OCI-LY1 (cell line): ENCODE results near the gene PRR9.
"Not testable (repeated sequence)": the region's sequence is repeated elsewhere in the genome, so short reads cannot be mapped to it uniquely, and the experiment has no call there.

Experiments used
- EZH2 ChIP-seq: fragments of 200-600 bp; sonication (generic), shearing (Covaris generic); IDR thresholded peaks from 2 replicates; pipeline ENCODE4 v1.8.0; 2017; ENCODE audit warnings: borderline replicate concordance, mixed run types, mild to moderate bottlenecking, antibody characterized with exemption, low read length, moderate library complexity, mixed read lengths
- TF ChIP-seq, protein P1 (sequence below): fragments of 200-600 bp; sonication (generic), shearing (Covaris generic); IDR thresholded peaks from 2 replicates; pipeline ENCODE4 v1.5.1; 2017; ENCODE audit warnings: mild to moderate bottlenecking, antibody characterized with exemption, low read length, moderate library complexity, mixed read lengths

DNA sequence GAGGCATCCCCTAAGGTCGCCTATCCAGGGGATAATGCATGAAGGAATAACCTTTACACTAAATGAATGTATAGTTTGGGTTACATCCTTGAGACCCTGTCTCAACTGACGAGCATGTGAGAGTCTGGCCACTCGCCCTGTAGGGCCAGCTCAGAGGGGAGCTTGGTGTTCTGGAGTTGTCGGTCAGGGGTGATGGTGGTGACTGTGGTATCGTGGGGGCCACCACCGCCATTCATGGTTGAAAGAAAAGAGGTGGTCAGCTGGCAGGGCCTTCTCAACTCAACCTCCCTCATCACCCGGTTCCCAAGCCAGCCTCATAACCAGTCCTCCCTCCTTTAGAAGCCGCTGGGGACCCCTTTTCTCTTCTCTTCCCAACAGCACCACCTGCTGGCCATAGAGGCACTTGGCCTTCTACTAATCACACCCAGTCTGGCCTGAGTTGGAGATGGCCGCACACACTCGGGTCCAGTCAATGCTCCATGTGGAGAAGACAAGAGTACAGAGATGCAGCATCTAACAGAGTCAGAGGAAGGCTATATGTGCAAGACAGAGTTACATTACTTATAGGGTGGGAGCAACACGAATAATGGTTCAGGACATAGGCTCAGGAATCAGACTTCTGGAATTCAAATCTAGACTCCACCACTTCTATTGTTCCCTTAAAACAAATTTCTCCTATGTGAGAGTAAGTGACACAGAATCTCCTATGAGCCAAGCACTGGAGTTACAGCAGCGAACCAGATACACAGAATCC, 11.9 kb downstream of the PRR9 start:
- TF ChIP-seq, protein P1, sequence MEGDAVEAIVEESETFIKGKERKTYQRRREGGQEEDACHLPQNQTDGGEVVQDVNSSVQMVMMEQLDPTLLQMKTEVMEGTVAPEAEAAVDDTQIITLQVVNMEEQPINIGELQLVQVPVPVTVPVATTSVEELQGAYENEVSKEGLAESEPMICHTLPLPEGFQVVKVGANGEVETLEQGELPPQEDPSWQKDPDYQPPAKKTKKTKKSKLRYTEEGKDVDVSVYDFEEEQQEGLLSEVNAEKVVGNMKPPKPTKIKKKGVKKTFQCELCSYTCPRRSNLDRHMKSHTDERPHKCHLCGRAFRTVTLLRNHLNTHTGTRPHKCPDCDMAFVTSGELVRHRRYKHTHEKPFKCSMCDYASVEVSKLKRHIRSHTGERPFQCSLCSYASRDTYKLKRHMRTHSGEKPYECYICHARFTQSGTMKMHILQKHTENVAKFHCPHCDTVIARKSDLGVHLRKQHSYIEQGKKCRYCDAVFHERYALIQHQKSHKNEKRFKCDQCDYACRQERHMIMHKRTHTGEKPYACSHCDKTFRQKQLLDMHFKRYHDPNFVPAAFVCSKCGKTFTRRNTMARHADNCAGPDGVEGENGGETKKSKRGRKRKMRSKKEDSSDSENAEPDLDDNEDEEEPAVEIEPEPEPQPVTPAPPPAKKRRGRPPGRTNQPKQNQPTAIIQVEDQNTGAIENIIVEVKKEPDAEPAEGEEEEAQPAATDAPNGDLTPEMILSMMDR: peak; percentile 51
- TF ChIP-seq EZH2: not testable (repeated sequence)
